SW 1271 (cell line): ENCODE measurements around the gene TCEA2.

Source experiments
- DNase-seq, 2 experiments: peaks; one replicate each; lab custom pipeline; 2025; lab: John Stamatoyannopoulos, UW

The TCEA2 gene

DNA sequence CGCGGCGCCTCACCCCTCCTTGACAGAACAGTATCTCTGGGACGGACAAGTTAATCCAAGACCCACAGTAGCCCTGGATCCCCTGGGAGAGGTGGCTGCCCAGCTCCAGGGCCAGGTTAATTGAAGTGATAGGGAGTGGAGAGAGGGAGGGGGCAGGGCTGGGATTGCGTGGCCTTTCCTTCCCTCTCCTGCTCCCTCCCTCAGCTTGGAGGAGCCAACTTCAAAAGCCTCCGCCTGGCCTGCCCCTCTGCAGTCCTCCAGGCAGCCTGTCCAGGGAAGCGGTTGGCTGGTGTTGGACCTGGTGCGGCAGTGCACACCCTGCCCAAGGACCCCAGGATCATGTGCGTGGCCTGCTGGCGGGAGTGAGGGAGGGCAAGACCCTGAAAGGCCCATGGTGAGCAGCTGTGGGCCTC lies 27.1 kb upstream of the TCEA2 start, which contains the start of gene C20orf204:
TSS of gene C20orf204 (plus strand) at position 250 of the 413 bp plus-strand sequence. CDS start at position 392, 142 bp downstream.
- no peak for DNase-seq

DNA sequence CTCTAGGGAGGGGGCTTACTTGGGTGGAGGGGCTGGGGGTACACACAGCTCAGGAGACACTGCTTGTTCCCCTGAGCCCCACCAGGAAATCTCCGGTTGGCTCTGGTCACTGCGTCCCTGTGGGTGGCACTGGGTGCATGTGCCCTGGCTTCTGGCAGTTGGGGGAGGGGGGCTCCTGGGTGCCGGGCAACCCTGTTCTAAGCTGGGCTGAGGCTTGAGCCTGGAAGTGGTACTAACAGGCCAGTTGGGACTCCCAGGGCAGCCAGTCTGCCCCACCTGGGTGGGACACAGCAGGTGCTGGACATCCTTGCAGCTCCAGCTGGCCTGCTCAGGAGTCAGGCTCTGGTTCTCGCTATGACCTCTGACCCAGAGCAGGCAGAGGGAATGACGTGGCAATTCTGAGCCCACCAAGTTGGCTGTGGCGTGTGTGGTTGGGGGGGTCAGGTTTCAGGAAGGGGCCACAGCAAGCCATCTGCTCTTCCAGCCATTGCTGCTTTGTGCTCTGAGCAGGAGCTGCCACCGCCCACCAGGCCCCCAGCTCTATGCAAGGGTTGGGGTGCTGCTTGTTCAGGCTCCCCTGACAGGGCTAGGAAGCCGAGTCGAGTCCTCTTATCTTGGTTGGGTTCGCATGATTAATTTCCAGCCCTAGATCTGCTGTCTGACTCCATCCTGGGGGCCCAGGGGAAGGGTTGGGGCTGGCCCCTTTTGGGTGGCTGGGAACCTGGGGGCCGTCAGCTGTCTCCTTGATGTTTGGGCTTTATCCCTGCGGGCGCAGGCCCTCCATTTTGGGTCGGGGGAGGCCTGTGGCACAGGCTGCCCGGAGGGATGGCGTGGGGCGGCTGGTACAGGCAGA lies 26.4 kb upstream of the TCEA2 start:
- DNase-seq: no peak

DNA sequence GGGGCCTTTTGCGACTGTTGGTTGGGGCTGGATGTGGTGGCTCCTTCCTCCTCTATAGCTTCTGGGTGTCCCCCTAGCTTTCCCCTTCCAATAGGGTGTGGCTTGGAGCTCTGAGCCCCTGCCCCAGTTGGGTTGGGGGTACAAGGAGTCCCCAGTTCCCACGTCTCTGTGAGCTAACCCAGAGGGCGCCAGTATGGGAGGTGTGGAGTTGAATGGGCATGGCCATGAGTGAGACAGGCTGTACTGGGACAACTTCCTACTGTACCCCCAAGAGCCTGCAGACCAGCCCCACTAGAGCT lies 25.9 kb upstream of the TCEA2 start:
- DNase-seq: no peak

DNA sequence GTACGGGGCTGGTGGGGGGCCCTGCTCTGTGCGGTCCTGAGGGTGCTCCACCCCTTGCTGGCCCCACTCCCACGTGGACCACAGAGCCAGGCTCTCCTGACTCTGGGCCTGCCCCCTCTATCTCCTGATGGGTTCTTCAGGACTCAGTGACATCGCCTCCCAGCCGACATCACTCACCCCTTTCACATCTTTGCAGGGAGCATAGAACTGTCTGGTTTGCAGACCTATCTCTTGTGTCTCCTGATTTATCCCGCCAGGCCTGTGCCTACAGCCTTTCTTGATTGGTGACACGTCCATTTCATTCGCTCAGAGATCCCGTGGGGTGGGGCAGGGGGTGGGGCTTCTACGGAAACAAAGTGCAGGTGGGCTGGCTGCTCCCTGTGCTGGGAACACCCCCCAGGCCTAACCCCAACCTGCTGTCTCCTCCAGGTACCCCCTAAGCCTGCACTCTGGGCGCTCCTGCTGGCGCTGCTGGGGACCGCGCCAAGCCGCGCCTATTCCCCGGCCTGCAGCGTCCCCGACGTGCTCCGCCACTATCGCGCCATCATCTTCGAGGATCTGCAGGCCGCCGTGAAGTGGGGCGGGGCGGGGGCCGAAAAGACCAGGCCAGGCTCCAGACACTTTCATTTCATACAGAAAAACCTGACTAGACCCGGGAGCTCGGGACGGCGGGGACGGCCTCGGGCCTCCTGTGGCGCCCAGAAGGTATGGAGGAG lies 25.3 kb upstream of the TCEA2 start:
- DNase-seq: no peak

DNA sequence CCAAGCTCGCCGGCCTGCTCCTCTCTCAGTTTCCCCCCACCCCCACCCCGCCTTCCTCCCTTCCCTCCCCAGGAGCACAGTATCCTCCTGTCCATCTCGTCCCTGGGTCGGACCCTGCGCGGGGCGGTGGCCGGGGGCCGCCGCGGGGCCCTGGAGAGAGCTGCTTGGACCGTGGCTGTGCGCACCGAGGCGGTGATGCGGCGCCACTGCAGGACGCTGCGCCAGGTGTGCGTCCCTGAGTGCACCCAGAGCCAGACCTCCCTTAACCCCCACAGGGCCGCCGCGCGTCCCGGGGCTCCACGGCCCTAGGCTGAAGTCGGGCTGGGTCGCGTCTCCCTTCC lies 24.8 kb upstream of the TCEA2 start:
- no peak for DNase-seq

DNA sequence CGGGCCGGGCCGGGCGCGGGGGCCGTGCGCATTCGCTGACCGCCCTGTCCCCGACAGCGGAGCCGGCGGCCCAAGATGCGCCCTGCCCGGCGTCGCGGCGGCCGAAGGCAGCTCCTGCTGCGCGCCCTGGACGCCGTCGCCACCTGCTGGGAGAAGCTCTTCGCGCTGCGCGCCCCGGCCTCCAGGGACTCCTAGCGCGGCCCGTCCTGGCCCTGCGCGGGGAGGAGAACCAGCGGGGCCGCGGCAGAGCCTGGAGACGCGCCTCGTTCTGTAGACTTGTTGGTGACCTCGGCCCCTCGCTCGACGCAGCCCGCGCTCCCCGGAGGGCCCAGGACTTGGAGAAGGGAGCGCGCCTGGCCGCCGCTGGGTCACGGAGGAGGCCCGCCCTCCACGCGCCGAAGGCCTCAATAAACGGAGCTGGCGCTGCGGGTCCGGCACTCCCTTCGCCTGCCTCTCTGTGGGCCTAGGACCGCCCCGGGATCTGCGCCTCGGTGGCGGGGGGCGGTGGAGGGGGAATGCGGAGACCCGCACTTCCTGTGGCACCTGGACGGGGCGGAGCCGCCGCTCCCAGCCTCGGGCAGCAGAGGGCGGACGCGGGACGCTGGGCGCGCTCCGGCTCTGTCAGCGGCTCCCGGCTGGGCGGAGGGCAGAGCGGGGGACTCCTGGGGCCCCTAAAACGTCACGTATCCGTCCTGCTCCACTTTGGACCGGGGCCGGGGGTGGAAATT lies 24.3 kb upstream of the TCEA2 start:
- DNase-seq: peak; percentile 60 to 71

DNA sequence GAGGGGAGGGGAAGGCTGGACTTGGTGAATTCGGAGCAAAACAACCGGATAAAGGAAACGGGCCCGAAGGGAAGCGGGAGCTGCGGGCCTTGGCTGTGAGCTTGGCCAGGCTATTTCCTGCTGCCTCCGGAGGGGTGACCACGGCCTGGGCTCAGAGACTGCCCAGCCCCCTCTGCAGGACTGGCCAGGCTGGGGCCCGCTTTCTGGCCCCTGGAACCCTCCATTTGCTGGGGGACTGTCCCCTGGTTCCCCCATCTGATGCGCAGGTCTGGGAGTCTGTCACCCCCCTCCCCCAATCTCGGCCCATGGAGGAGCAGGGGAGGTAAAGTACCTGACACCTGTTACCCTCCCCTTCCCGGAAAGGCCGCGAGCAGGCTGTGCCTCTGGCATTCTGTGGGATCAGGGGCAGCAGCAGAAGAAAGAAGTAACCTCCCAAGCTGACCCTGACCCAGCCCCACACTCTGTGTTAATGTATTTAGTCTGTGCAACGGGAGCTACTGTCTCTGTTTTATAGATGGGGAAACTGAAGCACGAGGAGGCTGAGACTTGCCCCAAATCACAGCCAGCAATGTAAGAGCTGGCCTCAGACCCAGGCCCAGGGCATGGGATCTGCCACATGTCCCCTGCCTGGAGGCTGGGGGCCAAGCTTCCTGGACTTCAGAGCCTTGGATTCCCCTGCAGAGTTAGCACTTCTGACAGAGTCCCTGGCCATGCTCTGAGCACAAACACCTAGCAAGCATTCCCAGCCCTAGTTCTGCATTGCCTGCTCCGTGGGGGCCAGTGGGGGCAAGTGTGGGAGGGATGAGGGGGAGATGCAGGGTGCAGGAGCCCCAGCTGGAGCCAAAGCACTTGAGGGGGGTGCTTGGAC lies 23.5 kb upstream of the TCEA2 start:
- no peak for DNase-seq

DNA sequence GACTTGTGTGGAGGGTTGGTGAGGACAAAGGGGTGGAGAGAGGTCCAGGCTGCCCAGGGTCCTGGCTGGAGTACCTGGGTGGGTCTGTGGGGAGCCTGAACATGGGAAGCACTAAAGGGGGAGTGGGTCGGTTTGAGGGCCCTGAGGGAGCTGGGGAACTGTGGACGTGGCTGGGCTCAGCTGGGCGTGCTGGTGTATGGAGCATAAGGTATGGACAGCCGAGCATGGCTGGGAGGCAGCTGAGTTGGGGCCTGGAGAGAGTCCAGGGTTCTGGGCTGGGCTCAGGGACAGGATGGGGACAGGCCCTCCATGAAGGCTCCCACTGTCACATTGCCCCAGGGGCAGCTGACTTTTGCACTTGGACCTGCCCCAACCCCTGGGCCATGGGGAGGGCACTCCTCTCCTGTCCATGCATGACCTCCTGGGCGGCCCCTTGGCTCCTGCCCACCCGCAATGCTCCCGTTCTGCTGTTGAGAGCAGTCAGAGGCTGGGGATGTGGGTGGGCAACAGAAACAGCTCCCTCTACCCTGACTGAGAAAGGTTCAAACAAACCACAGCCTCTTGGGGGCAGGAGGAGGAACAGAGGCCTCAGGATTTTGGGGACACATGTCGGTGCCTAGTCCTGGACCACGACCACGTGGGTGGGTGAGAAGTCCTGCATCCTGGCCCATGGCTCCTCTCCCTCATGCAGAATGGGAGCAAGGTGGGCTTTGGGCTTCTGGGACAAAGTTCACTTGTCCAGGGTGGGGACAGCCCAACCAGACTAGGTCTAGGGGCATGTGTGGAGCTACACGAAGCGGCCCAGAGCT lies 22.6 kb upstream of the TCEA2 start:
- DNase-seq: no peak

DNA sequence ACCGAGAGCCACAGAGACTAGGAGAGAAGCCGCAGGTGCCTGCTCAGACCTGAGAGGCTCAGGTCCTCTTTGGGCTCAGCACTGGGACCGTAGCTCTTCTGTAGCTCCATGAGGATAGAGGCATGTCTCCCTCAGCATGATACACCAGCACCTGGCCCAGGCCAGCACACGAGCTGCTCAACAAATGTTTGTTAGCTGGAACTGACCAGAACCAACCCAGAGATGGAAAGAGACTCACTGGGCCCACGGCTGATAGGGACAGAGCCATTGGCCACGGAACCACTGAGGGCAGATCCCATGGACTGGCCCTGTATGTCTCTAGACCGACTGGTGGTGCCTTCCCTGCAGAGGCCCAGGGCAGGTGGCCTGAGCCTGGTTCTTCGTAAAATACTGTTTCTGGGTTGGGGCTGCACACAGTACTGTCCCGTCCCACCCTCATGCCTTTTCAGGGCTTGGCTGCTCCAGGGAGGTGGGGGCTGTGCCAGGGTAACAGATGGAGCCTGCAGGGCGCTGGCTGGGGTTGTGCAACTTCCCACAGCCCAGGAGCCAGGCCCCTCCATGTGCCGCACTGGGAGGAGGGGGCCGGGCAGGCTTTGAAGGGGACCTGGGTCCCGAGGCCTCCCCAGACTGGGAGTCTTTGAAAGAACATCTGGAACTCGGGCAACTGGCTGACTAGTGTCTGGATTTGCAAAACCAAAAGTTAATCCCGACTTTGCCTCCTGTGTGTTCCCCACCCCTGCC lies 21.8 kb upstream of the TCEA2 start:
- DNase-seq: no peak

DNA sequence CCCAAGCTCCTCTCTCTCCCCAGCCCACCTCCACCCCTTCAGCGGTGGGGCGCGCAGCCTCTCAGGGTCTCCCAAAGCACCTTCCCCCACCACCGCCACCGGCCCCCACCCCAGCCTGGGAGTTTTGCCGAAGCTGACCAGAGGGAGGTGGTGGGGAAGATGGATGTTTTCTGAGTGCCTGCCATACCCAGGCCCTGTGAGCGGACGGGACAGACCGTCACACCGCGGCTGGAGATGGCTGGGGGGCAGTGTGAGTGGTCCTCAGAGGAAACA lies 21.3 kb upstream of the TCEA2 start:
- DNase-seq: no peak

DNA sequence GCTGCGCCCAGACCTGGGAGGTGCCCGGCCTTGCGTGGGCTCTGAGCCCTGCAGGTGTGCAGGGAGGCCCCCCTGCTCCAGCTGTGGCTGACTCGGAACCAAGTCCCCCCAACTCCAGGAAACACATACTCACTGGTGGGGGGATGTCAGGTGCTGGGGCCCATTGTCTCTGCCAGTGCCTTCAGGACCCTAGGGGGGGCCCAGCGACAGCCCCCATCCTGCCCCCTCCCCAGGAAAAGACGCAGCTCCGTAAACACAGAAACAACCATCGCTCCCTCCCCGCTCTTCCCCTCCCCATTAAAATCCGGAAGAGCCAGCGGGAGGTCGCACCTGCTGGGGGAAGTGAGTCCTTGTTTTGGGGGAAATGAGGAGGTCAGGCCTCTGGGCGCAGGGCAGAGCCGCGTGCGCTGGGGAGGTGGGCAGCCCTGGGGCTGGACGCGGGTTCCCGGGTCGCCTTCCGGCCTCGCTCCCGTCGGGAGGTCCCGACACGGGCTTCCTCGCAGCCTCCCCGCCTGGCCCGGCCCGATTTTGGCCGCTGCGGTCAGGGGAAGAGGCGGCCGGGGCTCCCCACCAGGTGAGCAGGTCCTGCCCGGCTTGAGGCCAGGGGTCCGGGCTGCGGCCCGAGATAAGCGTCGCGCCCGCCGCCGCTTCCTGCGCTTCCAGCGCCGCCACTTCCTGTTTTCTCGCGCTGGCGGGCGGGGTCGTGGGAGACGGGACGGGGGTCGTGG lies 20.8 kb upstream of the TCEA2 start:
- DNase-seq: no peak

DNA sequence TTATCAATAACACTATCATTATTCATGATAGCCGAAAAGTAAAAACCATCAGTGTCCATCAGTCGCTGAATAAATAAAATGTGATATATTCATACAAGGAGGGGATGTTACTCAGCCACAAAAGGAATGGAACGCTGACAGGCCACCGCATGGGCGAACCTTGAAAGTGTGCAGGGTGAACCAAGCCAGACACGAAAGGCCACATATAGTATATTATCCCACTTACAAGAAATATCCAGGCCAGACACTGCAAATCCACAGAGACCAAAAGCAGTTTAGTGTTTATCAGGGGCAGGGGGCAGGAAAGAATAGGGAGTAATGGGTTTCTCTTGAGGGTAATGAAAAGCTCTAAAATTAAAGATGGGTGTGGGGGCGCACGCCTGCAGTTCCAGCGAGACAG lies 19.2 kb upstream of the TCEA2 start:
- DNase-seq: no peak

DNA sequence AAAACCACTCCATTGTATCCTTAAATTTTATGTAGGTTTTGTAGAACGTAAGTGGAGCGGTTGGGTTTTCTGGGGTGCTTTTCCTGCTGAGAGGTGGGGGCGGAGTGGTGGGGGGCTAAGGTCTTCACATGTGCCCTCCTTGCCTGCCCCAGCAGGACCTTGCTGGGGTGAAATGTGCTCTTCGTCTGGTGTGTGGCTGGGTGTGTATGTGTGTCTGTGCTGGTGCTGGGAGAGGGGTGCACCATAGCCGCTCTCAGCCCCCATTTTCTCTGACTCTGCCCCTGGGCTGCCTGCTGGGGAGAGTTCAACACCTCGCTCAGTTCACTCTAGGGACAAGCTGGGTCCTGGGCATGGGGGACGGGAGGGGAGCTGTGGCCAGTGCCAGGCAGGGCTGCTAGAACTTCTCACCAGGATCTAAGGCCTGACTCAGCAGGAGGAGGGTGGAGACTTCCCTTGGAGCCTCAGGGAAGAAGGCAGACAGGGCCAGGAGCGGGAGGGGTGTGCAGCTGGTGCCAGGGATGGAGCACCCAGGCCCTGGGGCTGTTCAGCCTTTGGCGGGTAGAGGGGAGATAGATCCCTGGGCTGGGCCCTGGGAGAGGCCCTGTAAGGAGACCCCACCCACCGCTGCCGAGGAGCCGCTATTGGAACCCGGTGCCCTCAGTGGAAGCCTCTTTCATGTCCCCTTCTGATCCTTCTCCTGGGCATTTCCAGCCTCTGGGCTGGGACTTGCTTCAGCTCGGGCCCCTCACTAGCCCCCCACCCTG lies 18.3 kb upstream of the TCEA2 start:
- peak; percentile 44 to 77 for DNase-seq

DNA sequence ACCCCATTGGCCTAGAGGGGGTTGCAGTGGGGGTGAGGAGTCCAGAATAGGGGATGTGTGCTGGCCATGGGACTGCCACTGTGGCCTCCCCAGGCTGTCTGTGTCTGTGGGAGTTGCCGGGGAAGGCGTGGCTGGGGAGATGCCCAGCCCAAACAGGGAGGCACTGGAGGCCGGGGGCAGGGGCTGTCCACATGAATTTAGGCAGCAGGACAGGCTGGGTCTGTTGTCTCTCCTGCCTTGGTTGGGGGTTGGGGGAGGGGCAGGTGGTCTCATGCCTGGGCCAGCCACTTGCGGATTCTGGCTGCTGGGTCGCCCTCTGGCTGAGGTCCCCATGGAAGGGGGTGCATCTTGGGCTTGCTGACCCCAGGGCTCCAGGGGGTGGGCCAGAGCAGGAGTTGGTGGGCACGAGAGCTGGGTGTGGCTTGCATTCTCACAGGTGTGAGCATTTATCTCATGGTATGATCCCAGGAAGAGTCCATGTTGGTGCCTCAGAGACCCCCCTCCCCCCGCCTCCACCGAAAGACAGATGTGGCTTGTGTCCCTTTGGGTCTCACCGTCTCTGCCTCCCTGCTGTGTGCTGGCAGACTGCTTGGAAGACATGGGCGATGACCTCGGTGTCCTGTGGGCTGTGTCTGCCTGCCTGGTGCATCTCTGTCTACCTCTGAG lies 17.5 kb upstream of the TCEA2 start:
- DNase-seq: no peak

DNA sequence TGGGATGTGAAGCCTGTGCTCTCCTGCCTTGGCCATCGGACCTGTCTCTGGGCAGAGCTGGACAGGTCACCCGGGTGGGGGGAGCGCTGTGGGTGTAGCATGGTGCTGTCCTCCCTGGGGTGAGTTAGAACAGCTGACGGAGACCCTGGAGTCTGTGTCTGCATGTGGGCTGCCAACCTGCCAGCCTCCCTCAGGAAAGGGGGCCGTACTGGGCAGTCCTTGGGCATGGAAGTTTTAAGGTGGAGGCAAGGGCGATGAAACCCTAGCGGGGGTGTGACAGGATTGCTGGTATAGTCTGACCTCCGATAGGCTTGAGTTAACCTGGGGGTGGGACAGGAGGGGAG lies 16.0 kb upstream of the TCEA2 start:
- no peak for DNase-seq

DNA sequence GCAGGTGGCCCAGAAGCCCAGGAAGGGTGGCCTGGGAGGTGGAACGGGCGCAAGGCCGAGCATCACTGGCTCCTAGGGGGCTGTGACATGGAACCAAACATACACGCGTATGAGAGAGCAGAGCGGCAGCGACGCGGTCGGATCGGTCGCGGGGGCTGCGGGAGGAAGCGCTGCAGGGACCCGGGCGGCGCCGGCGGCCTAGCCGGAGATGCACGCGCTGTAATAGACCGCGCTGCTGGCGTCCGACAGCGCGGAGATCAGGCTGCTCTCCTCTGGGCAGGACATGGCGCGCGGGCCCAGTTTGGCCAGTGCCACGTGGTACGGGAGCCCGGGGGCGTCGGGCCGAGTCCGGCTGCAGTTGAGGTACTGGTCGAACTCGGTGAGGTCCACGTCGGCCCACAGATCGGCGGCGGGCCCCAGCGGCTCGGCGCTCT lies 15.0 kb upstream of the TCEA2 start:
- no peak for DNase-seq

DNA sequence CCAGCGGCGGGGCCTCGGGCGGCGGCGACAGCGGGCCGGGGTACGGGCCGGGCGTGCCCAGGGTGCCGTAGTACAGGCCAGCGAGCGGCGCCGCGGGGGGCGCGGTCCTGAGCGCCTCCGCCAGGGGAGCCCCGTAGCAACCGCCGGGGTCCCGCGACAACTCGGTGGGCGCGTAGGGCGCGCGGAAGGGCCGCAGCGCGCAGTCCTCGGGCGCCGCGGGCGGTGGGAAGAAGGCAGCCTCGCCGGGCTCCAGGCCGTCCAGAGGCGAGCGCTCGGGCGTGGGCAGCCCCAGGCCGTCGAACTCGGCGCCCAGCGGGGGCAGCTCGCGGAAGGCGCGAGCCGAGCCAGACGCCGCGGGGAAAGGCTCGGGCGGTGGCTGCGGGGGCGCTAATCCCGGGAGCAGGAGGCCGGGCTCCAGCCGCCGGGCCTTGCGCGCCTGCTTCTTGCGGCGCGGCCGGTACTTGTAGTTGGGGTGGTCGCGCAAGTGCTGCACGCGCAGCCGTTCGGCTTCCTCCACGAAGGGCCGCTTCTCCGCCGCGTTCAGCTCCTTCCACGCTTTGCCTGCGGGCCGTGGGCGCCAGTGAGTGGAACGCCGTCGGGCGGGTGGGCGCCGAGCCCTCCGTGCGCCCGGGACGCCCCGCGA lies 14.5 kb upstream of the TCEA2 start:
- no peak for DNase-seq
